Right lobe of liver (tissue), 4 donors: ENCODE measurements around the gene POLL.

Source experiments
- POLR2A ChIP-seq: fragments of 450-650 bp; IDR thresholded peaks from one replicate; pipeline ENCODE4 v1.6.1; 2017; ENCODE audit warnings: antibody characterized with exemption, mild to moderate bottlenecking
- TF ChIP-seq, protein P1 (sequence below), 4 donors: fragments of 200-600 bp in 3 of 4; fragments of 450-650 bp in 1 of 4; IDR thresholded peaks; one replicate each; pipeline versions ENCODE4 v1.5.1 to v1.8.0; 2016 to 2022; ENCODE audit warnings: antibody characterized with exemption in 4 of 4, mild to moderate bottlenecking in 2 of 4
- donor health status: DM: no; HTN: no; CAD: no.
- donor health status: DM: no; HTN: no; CAD: no.
- donor health status: DM: no; HTN: yes; CAD: no.

DNA sequence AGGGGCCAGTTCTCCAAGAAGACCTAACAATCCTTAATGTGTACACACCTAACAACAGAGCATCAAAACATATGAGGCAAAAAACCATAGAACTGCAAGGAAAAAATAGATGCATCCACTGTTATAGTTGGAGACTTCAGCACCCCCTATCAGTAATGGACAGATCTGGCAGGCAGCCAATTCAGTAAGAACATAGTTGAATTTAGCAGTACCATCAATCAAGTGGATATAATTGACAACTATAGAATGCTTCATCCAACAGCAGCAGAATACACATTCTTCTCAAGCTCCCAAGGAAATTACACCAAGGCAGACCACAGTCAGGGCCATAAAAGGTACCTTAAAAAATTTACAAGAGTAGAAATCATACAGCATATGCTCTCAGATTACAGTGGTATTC, 42.2 kb downstream of the POLL start:
- TF ChIP-seq, protein P1, sequence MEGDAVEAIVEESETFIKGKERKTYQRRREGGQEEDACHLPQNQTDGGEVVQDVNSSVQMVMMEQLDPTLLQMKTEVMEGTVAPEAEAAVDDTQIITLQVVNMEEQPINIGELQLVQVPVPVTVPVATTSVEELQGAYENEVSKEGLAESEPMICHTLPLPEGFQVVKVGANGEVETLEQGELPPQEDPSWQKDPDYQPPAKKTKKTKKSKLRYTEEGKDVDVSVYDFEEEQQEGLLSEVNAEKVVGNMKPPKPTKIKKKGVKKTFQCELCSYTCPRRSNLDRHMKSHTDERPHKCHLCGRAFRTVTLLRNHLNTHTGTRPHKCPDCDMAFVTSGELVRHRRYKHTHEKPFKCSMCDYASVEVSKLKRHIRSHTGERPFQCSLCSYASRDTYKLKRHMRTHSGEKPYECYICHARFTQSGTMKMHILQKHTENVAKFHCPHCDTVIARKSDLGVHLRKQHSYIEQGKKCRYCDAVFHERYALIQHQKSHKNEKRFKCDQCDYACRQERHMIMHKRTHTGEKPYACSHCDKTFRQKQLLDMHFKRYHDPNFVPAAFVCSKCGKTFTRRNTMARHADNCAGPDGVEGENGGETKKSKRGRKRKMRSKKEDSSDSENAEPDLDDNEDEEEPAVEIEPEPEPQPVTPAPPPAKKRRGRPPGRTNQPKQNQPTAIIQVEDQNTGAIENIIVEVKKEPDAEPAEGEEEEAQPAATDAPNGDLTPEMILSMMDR (IDR thresholded peaks at IDR 0.05), result no peak
- no peak for TF ChIP-seq POLR2A
